OCI-LY3 (cell line): ENCODE data around the gene DSCAM.

Experiments used
- H2AFZ ChIP-seq: fragments of 200-600, 300-600 bp; shearing (Covaris generic); 2 replicates; pipeline ENCODE4 v1.6.0; 2014; ENCODE audit warnings: antibody characterized with exemption, low read depth, low read length
- H3K27ac ChIP-seq: fragments of 200-600, 300-600 bp; sonication (generic); 2 replicates; pipeline ENCODE4 v1.5.1; 2014; ENCODE audit warnings: mild to moderate bottlenecking, low read length, moderate library complexity, mixed read lengths
- H3K27me3 ChIP-seq: fragments of 200-600, 300-600 bp; sonication (generic); 2 replicates; pipeline ENCODE4 v1.6.1; 2014; ENCODE audit warnings: low read depth, low read length, mixed read lengths
- H3K36me3 ChIP-seq: fragments of 200-600, 300-600 bp; sonication (generic); replicated peaks from 2 replicates; pipeline ENCODE3; 2014; ENCODE audit warnings: low read depth, low read length, mixed read lengths
- H3K4me1 ChIP-seq: fragments of 300-600, 200-600 bp; sonication (generic); 2 replicates; pipeline ENCODE4 v1.6.1; 2014; ENCODE audit warnings: low read length, mixed read lengths
- H3K4me2 ChIP-seq: fragments of 200-600, 300-600 bp; sonication (generic); 2 replicates; pipeline ENCODE4 v1.6.1; 2014; ENCODE audit warnings: low read length, mixed read lengths
- H3K4me3 ChIP-seq: fragments of 300-600, 200-600 bp; sonication (generic); 2 replicates; pipeline ENCODE4 v1.5.1; 2014; ENCODE audit warnings: antibody characterized with exemption, mild to moderate bottlenecking, low read length, moderate library complexity
- H3K79me2 ChIP-seq: fragments of 300-600, 200-600 bp; shearing (Covaris generic); 2 replicates; pipeline ENCODE4 v1.6.1; 2014; ENCODE audit warnings: mild to moderate bottlenecking, low read length, mixed read lengths
- H3K9ac ChIP-seq: fragments of 300-600, 200-600 bp; shearing (Covaris generic); 2 replicates; pipeline ENCODE4 v1.6.0; 2014; ENCODE audit warnings: mild to moderate bottlenecking, low read length, moderate library complexity
- H3K9me3 ChIP-seq: fragments of 200-600, 300-600 bp; shearing (Covaris generic); 2 replicates; pipeline ENCODE4 v1.6.1; 2014; ENCODE audit warnings: low read length, mixed read lengths; ENCODE audit not compliant: insufficient read depth
- H4K20me1 ChIP-seq: fragments of 200-600, 300-600 bp; sonication (generic); 2 replicates; pipeline ENCODE4 v1.6.1; 2016; ENCODE audit warnings: low read length, mixed read lengths; ENCODE audit not compliant: insufficient read depth
- EZH2phosphoT487 ChIP-seq: fragments of 200-600 bp; shearing (Covaris generic); IDR thresholded peaks from 2 replicates; pipeline ENCODE4 v1.6.1; 2018; ENCODE audit warnings: antibody characterized with exemption, mixed run types, low read depth
- TF ChIP-seq, protein P1 (sequence below): fragments of 200-600, 300-600 bp; sonication (generic); IDR thresholded peaks from 2 replicates; pipeline ENCODE4 v1.5.1; 2014; ENCODE audit warnings: antibody characterized with exemption, low read length, low read depth

DSCAM gene

GRCh38 chr21:40839521-40839920 is 7.4 kb downstream of the DSCAM start:
- peak overlapping the region; percentile 54; the same call in 1 of the 2 replicates for H2AFZ ChIP-seq
- H3K4me1 ChIP-seq: peaks cover 26% of the 10 kb centered on the region
- no peak overlapping the region for H3K9ac ChIP-seq

DNA sequence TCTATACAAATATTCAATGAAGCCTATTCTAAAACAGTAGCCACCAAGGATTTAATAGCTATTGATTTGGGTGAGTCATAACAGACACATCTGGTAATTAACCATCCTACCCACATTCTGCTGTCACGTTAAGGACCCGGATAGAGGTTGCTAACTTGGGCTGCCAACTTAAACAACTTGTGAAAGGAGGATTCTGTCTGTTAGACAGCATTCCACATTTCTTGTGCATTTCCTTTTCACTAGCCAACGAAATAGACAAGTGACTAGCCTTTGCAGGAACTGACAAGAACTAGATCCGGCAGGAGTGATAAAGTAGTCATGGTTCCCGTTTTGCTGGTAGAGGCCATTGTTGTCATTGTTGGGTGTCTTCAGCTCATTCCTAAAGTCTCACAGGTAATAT is 9.5 kb downstream of the DSCAM start:
- H3K4me3 ChIP-seq: no peak overlapping the region
- no peaks in the 10 kb centered on the region for H3K9me3 ChIP-seq
- TF ChIP-seq, protein P1, sequence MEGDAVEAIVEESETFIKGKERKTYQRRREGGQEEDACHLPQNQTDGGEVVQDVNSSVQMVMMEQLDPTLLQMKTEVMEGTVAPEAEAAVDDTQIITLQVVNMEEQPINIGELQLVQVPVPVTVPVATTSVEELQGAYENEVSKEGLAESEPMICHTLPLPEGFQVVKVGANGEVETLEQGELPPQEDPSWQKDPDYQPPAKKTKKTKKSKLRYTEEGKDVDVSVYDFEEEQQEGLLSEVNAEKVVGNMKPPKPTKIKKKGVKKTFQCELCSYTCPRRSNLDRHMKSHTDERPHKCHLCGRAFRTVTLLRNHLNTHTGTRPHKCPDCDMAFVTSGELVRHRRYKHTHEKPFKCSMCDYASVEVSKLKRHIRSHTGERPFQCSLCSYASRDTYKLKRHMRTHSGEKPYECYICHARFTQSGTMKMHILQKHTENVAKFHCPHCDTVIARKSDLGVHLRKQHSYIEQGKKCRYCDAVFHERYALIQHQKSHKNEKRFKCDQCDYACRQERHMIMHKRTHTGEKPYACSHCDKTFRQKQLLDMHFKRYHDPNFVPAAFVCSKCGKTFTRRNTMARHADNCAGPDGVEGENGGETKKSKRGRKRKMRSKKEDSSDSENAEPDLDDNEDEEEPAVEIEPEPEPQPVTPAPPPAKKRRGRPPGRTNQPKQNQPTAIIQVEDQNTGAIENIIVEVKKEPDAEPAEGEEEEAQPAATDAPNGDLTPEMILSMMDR: no peak
- TF ChIP-seq EZH2phosphoT487: no peak
- no peaks in the 10 kb centered on the region for H3K79me2 ChIP-seq
- H3K9ac ChIP-seq: no peak overlapping the region
- peaks cover 28% of the 10 kb centered on the region for H3K4me1 ChIP-seq
- no peaks in the 10 kb centered on the region for H4K20me1 ChIP-seq
- no peak overlapping the region for H3K27ac ChIP-seq
- no peak overlapping the region for H2AFZ ChIP-seq
- no peak overlapping the region for H3K4me2 ChIP-seq
- H3K36me3 ChIP-seq: no peaks in the 10 kb centered on the region
- no peaks in the 10 kb centered on the region for H3K27me3 ChIP-seq

More at GRCh38 chr21:40839521-40839920, 7.4 kb downstream of the DSCAM start:
- Histone ChIP-seq H3K4me3 (no peak overlapping the region), H3K27me3 (no peaks in the 10 kb centered on the region), H3K9me3 (no peaks in the 10 kb centered on the region), H3K4me2 (peak overlapping the region; percentile 38), H3K27ac (0 out of 2 replicates have a peak overlapping the region, but pooled peaks have one; percentile 10), H4K20me1 (no peaks in the 10 kb centered on the region), H3K79me2 (no peaks in the 10 kb centered on the region), H3K36me3 (no peaks in the 10 kb centered on the region)
- TF ChIP-seq, protein P1: no peak
- no peak for TF ChIP-seq EZH2phosphoT487

- no peaks in the 10 kb centered on the region for H3K79me2 ChIP-seq
- no peak overlapping the region for H2AFZ ChIP-seq
- peaks cover 28% of the 10 kb centered on the region for H3K4me1 ChIP-seq
- no peaks in the 10 kb centered on the region for H3K36me3 ChIP-seq
- no peak for TF ChIP-seq EZH2phosphoT487
- TF ChIP-seq, protein P1: no peak
- H3K9ac ChIP-seq: peak overlapping the region; percentile 30; the same call in 1 of the 2 replicates
- no peaks in the 10 kb centered on the region for H3K27me3 ChIP-seq
- H3K4me2 ChIP-seq: peak overlapping the region; percentile 49
- no peaks in the 10 kb centered on the region for H3K9me3 ChIP-seq
- H3K4me3 ChIP-seq: no peak overlapping the region
- H3K27ac ChIP-seq: no peak overlapping the region
- no peaks in the 10 kb centered on the region for H4K20me1 ChIP-seq
These were observed 11.7 kb downstream of the DSCAM start for GRCh38 chr21:40835184-40835694.

DNA sequence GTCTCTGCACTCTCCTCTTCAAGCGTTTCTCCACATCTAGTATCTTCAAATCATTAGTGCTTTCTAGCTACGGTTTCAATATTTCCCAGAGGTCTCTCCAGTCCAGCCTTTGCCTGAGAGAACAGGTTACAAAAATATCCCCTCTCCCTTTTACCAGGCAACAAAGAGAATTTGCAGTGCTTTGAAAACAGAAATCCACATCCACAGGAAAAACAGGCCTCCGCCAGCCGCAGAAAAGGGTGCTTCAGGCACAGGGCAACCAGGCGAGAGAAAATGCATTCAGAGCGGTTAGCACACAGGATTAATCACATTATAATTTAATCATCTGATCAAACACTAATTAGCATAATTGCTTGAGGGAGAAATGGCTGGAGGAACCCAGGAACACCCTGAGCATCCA is 13.8 kb downstream of the DSCAM start:
- no peaks in the 10 kb centered on the region for H4K20me1 ChIP-seq
- H3K27me3 ChIP-seq: no peaks in the 10 kb centered on the region
- TF ChIP-seq, protein P1: no peak
- TF ChIP-seq EZH2phosphoT487: no peak
- no peaks in the 10 kb centered on the region for H3K36me3 ChIP-seq
- peaks cover 15% of the 10 kb centered on the region for H3K4me1 ChIP-seq
- H2AFZ ChIP-seq: no peak overlapping the region; the same call in 1 of the 2 replicates
- H3K4me3 ChIP-seq: no peak overlapping the region
- H3K4me2 ChIP-seq: no peak overlapping the region
- H3K9me3 ChIP-seq: no peaks in the 10 kb centered on the region
- H3K27ac ChIP-seq: no peak overlapping the region
- no peaks in the 10 kb centered on the region for H3K79me2 ChIP-seq
- no peak overlapping the region for H3K9ac ChIP-seq
